HEK293 (cell line): Measurements from ENCODE around the gene LGR5.

Experiments
- CTCF ChIP-seq: fragments of 450-650 bp; formaldehyde crosslinking; IDR thresholded peaks from 2 replicates; pipeline ENCODE4 v1.5.1; 2016; ENCODE audit warnings: missing biosample characterization, missing genetic modification characterization
- MYNN ChIP-seq: fragments of 450-650 bp; formaldehyde crosslinking; IDR thresholded peaks from 2 replicates; pipeline ENCODE4 v1.5.1; 2016; ENCODE audit warnings: missing biosample characterization, missing genetic modification characterization, borderline replicate concordance
- PBX3 ChIP-seq: sonication (generic); formaldehyde crosslinking; IDR thresholded peaks from 2 replicates; pipeline ENCODE4 v1.8.1; 2022; ENCODE audit warnings: mild to moderate bottlenecking, moderate library complexity, missing genetic modification reagents
- REPIN1 ChIP-seq: fragments of 450-650 bp; formaldehyde crosslinking; IDR thresholded peaks from 2 replicates; pipeline ENCODE4 v1.5.1; 2017; ENCODE audit warnings: missing biosample characterization, missing genetic modification characterization, low read depth
- SALL2 ChIP-seq: fragments of 450-650 bp; formaldehyde crosslinking; IDR thresholded peaks from 2 replicates; pipeline ENCODE4 v1.5.0; 2017; ENCODE audit warnings: missing biosample characterization, mild to moderate bottlenecking, missing genetic modification characterization, borderline replicate concordance
- SP3 ChIP-seq: fragments of 450-650 bp; formaldehyde crosslinking; IDR thresholded peaks from 2 replicates; pipeline ENCODE4 v1.5.1; 2016; ENCODE audit warnings: missing biosample characterization, missing genetic modification characterization
- ZNF155 ChIP-seq: fragments of 450-650 bp; formaldehyde crosslinking; IDR thresholded peaks from 2 replicates; pipeline ENCODE4 v1.5.1; 2016; ENCODE audit warnings: missing biosample characterization, missing genetic modification characterization
- ZNF211 ChIP-seq: fragments of 450-650 bp; formaldehyde crosslinking; IDR thresholded peaks from 2 replicates; pipeline ENCODE4 v1.5.1; 2016; ENCODE audit warnings: low read depth, missing biosample characterization, missing genetic modification characterization
- ZNF433 ChIP-seq: fragments of 450-650 bp; formaldehyde crosslinking; IDR thresholded peaks from 2 replicates; pipeline ENCODE4 v1.5.1; 2016; ENCODE audit warnings: missing biosample characterization, missing genetic modification characterization, low read depth
- ZNF629 ChIP-seq: fragments of 450-650 bp; formaldehyde crosslinking; IDR thresholded peaks from 2 replicates; pipeline ENCODE4 v1.5.1; 2017; ENCODE audit warnings: missing biosample characterization, missing genetic modification characterization
- ZNF670 ChIP-seq: fragments of 450-650 bp; formaldehyde crosslinking; IDR thresholded peaks from 2 replicates; pipeline ENCODE4 v1.5.1; 2016; ENCODE audit warnings: missing biosample characterization, missing genetic modification characterization, low read depth
- ZNF776 ChIP-seq: fragments of 450-650 bp; formaldehyde crosslinking; IDR thresholded peaks from 2 replicates; pipeline ENCODE4 v1.5.0; 2017; ENCODE audit warnings: missing biosample characterization, missing genetic modification characterization, borderline replicate concordance
- ZSCAN5A ChIP-seq: fragments of 450-650 bp; formaldehyde crosslinking; IDR thresholded peaks from 2 replicates; pipeline ENCODE4 v1.5.1; 2016; ENCODE audit warnings: missing biosample characterization, missing genetic modification characterization
- ZXDB ChIP-seq: fragments of 450-650 bp; formaldehyde crosslinking; IDR thresholded peaks from 2 replicates; pipeline ENCODE4 v1.5.1; 2016; ENCODE audit warnings: missing biosample characterization, missing genetic modification characterization

- TF ChIP-seq MYNN (no peak), CTCF (no peak), ZSCAN5A (tag by site-specific recombination) (no peak), ZNF155 (tag by site-specific recombination) (no peak), PBX3 (CRISPR knock-in tag) (no peak), SP3 (no peak), ZXDB (tag by site-specific recombination) (no peak), ZNF211 (no peak), ZNF776 (tag by site-specific recombination) (no peak), ZNF433 (tag by site-specific recombination) (no peak), REPIN1 (tag by site-specific recombination) (no peak), SALL2 (tag by site-specific recombination) (no peak), ZNF670 (tag by site-specific recombination) (no peak), ZNF629 (tag by site-specific recombination) (no peak)
These were observed 21.4 kb downstream of the LGR5 start for GRCh38 chr12:71460850-71461609.
